UCSD-AML1 (cell line): ENCODE measurements around the gene RBM10.

Experiments used
- DNase-seq: peaks from one replicate; lab custom pipeline; 2025; ENCODE audit not compliant: unreplicated experiment; lab: John Stamatoyannopoulos, UW

The RBM10 gene

GRCh38 chrX:47217852-47218279, 72.8 kb downstream of the RBM10 start:
- DNase-seq = peak; percentile 97

GRCh38 chrX:47218280-47218919, 73.4 kb downstream of the RBM10 start, which contains the start of gene CDK16:
CDK16 (plus strand) TSS chrX:47218681; CDS start chrX:47223558, 4,877 bp downstream.
- DNase-seq = peak; percentile 87

DNA sequence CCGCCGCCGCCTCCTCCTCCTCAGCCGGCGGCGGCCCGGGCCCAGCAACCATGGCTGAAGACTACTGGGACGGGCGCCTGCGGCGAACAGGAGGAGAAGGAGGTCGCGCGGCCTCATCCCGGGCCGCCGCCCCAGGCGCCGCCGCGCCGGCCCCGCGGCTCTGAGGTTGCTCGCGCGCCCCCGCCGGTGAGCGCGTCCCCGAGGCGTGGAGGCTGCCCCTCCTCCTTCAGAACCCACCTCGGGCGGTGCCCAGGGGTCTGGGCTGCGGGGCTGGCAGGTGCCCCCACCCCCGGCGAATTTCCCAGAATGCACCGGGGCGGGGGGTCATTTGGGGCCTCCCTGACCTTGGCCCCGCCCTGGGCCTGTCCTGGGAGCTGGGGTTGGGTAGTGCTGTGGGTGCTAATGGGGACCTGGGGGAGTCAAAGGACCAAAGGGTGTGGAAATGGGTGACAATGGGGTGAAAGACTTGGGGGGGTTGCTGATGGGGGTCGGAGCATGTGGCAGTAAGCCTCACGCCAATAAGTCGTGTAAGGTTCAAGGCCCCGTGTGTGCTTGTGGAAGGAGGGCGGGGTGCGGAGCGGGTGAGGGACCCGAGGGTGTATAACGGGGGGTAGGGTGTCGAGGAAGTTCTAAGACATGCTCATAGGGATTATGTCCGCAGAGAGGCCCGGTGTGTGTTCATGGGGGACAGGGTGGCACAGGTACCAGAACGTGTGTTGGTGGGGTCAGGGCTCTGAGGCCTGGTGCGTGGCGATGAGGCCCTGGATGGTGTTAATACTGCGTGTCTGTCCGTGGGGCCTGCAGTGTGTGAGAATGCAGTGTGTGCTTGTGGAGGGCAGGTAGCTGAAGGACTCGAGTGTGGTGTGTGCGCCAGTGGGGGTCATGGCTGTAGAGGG, 74.1 kb downstream of the RBM10 start:
- DNase-seq = peak; percentile 46

DNA sequence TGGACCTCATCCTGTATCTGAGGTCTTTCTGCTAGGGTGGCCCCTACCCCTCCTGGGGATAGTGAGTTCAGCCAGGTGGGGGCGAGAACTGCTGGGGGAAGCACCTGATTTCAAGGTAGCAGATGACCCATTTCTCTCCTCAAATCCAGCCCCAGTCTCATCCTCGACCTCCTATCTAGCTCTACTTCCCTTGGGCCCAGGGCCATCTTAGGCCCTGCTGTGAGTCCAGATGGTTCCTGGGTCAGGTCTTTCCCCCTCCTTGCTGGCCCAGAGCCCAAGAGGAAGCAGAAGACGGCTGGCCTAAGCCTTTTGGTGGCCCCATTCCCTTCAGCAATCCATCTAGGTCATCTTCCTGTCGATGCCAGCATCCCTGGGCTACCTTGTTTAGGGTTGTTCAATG, 76.7 kb downstream of the RBM10 start:
- no peak for DNase-seq

- DNase-seq = no peak
These were observed 77.8 kb downstream of the RBM10 start for GRCh38 chrX:47222751-47223350.

DNA sequence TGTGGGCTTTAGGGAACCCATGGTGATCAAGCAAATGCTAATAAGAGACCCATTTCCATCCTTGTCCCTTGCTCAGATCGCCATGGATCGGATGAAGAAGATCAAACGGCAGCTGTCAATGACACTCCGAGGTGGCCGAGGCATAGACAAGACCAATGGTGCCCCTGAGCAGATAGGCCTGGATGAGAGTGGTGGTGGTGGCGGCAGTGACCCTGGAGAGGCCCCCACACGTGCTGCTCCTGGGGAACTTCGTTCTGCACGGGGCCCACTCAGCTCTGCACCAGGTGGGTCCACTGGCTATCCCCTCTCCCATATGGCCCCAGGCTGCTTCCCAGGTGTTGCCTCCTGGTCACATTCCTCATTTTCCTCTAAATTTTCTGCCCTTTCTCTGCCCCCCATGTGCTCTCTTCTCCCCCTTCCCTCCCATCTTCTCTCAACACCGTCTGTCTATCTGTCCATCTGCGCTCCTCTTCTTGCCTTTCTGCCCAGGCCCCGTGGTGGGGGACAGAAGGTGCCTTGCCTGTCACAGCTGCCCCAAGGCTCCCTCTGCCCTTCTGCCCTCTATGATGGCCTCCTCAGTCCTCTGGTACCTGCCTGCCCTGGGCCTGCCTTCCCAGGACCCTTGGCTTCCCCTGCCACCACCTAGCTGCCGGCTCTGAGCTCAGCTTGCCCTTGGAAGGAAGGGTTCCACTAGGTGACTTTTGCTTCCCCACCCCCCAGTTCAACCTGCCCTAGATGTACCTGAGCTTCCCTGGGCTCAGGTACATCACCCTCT, 78.6 kb downstream of the RBM10 start:
- DNase-seq = no peak

- DNase-seq = no peak
These were observed 79.4 kb downstream of the RBM10 start for GRCh38 chrX:47224266-47224895.

GRCh38 chrX:47224896-47225290, 79.9 kb downstream of the RBM10 start:
- DNase-seq = no peak

DNA sequence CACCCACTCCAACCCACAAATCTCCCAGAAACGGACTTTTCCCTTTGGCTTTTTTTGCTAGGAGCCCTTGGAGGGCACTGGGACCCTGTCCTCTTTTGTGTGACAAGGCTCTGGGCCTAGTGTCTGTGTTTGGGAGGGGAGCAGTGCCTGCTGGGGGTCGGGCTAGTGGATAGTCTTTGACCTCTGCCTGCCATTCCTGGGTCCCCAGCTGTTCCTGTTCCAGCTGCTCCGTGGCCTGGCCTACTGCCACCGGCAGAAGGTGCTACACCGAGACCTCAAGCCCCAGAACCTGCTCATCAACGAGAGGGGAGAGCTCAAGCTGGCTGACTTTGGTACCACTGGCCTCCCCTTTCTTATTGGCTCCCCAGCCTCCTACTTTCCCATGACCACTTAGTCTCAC, 81.0 kb downstream of the RBM10 start:
- DNase-seq = no peak

DNA sequence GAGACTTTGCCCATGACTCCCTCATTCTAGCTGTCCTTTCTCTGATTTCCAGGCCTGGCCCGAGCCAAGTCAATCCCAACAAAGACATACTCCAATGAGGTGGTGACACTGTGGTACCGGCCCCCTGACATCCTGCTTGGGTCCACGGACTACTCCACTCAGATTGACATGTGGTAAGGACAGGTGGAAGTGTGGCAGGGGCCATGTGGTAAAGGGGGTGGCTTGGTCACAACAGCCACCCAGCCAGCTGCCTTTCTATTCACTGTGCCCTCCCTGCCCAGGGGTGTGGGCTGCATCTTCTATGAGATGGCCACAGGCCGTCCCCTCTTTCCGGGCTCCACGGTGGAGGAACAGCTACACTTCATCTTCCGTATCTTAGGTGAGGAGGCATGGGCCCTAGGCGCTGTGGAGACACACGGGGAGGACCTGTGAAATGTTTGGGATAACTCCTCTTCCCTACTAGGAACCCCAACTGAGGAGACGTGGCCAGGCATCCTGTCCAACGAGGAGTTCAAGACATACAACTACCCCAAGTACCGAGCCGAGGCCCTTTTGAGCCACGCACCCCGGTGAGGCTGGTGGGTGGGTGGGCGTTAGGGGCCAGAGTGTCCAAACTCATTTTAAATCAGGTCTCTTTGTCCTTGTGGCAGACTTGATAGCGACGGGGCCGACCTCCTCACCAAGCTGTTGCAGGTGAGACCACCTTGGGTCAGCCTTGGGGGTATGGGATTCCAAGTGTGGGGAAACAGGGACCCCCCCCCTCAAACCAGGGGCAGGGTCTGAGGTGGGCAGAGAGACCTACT, 81.7 kb downstream of the RBM10 start:
- DNase-seq = no peak

DNA sequence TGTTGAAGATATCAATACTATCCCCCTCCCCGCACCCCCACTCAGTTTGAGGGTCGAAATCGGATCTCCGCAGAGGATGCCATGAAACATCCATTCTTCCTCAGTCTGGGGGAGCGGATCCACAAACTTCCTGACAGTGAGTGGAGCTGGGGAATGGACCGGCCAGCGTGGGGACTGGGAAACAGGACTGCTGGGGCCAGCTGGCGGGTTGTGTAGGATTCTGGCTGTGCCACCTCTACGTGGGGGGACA, 82.2 kb downstream of the RBM10 start:
- DNase-seq = no peak

DNA sequence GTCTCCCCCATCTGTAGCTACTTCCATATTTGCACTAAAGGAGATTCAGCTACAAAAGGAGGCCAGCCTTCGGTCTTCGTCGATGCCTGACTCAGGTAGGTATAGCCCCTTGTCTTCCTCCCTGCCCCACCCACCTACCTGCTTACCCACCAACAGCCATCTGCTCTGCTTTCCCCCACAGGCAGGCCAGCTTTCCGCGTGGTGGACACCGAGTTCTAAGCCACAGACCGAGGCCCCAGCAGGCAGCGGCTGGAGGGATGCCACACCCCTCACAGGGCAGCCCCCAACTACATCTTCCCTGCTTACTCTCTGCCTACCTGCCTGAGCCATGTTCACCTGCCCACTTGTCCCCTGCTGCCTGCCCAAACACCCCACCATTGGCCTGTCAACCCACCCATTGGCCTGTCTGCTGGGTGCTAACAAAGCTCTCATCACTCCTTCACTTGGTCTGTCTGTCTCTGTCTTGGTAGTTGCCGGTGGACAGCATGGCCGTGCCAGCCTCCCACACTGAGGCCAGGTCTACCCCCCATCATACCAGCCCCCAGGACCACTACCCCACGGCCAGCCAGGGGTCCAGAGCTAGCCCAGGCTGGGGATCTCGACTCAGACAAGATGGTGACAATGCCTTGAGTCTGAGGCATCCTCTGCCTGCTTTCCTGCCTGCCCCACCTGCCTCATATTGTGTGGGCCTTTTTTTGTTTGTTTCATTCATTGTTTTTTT, 83.7 kb downstream of the RBM10 start:
- DNase-seq = no peak

- no peak for DNase-seq
These were observed 84.4 kb downstream of the RBM10 start for GRCh38 chrX:47229427-47229826.

GRCh38 chrX:47230136-47230868, 85.3 kb downstream of the RBM10 start:
- DNase-seq = no peak

GRCh38 chrX:47231167-47231566, 86.1 kb downstream of the RBM10 start:
- DNase-seq = no peak

GRCh38 chrX:47232197-47232802, 87.3 kb downstream of the RBM10 start:
- no peak for DNase-seq

GRCh38 chrX:47232803-47233332, 87.8 kb downstream of the RBM10 start, which contains the start of gene USP11:
USP11 (plus strand) TSS chrX:47233009; CDS start chrX:47233044, 35 bp downstream.
- DNase-seq = peak; percentile 51
